HG03196 (cell line): Measurements from ENCODE around the gene TPD52L1.
"Not testable (repeated sequence)": the region's sequence is repeated elsewhere in the genome, so short reads cannot be mapped to it uniquely, and the experiment has no call there.

Experiments
- ATAC-seq: cut with Tn5 transposase; IDR thresholded peaks from one replicate; pipeline ENCODE4 v1.9.1; 2021; ENCODE audit not compliant: unreplicated experiment

TPD52L1 gene, protein sequence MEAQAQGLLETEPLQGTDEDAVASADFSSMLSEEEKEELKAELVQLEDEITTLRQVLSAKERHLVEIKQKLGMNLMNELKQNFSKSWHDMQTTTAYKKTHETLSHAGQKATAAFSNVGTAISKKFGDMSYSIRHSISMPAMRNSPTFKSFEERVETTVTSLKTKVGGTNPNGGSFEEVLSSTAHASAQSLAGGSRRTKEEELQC

DNA sequence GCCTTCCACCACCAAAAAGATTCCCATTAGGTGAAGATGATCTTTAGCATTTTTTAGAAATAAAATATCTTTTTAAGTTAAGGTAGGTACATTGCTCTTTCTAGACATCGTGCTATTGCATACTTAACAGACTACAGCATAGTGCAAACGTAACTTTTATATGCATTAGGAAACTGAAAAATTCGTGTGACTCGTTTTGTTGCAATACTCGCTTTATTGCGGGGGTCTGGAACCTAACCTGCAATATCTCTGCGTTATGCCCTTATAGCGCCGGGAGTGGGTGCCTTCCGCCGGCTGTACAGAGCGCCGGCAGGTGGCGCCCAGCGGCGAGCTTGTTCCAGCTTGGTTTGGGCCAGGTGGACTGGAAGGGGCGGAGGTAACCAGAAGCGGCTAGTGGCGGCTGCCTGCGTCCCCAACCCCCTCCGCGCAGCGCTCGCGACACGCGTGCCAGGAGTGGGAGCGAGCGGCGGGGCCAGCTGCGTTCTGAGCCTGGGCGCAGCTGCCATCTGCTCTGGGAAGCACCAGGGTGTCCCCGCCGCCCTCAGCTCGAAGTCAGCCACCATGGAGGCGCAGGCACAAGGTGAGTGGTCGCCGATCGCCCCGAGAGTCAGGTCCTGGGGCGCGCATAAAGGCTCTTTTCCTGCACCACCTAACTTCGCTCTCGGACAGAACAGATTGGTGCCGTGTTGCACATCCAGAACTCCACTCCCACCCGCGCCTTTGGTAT, at the start of gene TPD52L1:
Gene TPD52L1 (plus strand): TSS at position 383 of the 727 bp plus-strand sequence. CDS start 179 bp downstream, at position 562.
- peak; percentile 99 for ATAC-seq

DNA sequence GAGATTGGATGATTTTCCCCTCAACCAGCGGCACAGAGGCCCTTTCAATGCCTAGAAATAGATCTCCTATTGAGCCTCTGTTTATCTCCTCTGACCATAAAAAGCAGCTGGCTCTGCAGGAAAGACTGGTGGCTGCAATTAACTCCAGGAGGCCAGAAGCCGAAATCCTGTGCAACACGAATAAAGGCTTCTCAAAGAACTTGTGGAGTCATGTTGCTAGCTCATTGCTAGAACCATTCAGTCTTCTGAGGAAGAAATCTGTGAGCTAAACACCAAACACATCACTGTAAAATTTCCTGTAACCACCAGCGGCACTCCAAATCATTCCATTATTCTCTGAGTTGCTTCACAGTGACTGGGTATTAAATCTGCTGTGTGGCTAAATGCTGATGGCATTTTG, 49.1 kb upstream of the TPD52L1 start:
- no peak for ATAC-seq

DNA sequence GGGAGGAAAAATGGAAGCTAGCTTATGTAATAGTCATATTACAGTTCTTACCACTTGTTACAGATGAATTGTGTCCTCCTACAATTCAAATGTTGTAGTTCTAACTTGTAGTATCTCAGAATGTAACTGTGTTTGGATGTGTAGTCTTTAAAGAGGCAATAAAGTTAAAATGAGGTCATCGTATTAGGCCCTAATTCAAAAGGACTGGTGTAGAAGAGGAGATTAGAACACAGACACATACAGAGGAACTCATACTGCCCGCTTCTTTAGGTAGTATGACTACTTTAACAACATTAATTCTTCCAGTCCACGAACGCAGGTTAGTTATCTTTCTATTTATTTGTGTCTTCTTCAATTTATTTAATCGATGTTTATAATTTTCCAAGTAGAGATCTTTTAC, 46.5 kb upstream of the TPD52L1 start:
- no peak for ATAC-seq

DNA sequence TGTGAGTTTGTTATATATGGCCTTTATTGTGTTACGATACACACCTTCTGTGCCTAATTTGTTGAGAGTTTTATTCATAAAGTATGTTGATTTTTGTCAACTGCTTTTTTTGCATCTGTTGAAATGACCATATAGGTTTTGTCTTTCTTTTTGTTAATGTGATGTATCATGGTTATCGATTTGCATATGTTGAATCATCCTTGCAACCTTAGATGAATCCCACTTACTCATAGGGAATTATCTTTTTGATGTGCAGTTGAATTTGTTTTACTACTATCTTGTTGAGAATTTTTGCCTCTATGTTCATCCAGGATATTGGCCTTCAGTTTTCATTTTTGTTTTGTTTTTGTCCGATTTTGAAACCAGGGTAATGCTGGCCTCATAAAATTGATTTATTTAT, 45.7 kb upstream of the TPD52L1 start:
- ATAC-seq: no peak

DNA sequence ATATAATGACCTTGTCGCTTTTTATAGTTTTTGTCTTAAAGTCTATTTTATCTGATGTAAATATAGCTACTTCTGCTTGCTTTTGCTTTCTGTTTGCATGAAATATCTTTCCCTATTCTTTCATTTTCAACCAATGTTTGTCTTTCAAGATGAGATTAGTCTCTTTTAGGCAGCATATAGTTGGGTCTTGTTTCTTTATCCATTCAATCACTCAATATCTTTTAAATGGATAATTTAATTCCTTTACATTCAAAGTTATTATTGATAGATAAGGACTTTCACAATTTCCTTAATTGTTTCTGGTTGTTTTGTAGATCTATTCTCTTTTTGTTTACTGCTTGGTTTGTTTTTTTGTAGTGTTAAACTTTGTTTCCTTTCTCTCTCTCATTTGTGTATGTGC, 43.5 kb upstream of the TPD52L1 start:
- no peak for ATAC-seq

DNA sequence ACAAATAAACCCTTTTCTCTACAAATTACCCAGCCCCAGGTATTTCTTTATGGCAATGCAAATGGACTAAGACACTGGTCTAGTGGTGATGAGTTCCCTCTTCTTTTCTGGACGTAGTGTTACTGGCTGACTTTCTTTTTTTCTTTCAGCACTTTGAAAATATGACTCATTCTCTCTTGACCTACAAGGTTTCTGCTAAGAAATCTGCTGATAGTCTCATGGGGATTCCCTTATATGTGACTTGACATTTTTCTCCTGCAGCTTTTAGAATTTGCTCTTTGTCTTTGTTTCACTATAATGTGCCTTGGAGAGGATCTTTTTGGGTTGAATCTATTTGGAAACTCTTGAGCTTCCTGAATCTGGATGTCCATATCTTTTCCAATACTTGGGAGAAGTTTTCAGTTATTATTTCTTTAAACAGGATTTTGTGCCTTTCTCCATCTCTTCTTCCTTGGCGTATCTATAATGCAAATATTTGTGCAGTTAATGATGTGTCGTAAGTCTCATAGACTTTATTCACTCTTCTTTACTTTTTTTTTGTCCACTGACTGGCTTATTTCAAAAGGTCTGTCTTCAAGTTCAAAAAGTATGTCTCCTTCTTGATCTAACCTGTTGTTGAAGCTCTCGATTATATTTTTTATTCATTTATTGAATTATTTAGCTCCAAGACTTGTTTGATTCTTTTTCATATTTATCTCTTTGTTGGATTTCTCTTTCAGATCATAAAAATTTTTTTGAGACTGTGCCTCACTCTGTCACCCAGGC, 42.2 kb upstream of the TPD52L1 start:
- ATAC-seq: no peak

DNA sequence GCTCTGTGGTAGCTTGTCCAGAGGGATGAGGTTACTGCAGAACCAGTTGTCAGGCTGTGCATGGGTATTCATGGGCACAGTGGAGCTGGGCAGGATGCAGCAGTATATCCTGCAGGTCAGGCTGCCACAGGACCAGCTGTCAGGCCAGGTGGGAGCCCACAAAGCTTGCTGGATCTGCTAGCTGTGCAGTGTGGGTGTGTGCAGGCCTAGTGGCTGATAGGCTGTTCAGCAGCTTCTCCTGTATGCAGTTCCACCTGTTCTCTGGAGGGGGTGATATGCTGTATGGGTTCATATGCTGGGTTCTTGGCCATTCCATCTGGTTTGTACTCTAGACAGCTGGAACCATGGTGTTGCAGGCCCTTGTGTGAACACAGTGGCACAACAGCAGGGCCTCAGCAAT, 40.6 kb upstream of the TPD52L1 start:
- ATAC-seq: no peak

DNA sequence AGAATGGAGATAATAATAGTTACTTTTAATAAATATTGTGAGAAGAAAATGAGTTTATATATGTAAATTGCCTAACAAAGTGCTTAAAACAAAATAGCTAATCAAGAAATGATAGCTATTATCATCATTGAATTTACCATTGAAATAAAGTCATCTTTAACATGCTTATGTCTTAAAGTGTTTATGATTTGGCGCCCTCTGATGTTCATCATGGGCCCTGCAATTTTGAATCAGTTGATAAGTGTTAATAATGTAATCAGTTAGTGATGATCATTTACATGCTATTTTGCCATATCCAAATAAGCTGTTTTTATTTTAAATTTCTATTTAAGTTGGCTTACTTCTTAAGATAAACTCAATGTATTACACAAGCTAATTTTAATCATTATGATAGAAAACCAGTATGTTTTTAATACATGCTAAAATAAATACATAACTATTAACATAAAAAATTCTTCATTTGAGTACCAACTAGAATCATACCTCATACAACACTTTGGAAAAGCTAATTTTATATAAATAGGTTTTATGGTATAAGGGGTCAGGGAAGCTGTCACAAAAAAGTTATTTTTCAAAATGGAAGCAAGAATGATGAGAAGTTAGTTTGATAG, 39.2 kb upstream of the TPD52L1 start:
- ATAC-seq: no peak

DNA sequence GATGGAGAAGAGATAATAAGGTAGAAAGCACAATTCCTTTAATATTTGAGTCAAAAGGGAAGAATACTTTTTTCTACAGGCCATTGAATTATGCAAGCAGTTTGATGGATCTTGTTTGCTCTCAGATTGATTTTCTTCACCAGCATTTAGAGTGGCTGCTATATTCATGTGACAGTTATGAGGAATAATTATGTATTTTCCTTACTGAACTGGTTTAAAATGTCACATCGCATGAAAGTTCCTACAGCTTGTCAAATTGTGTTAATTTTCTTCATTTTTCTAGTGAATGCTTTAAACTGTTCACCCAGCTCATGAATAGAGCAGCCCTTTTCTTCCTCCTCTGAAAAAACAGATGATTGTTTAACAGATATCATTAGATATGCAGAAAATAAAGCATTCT, 37.4 kb upstream of the TPD52L1 start:
- ATAC-seq: no peak

DNA sequence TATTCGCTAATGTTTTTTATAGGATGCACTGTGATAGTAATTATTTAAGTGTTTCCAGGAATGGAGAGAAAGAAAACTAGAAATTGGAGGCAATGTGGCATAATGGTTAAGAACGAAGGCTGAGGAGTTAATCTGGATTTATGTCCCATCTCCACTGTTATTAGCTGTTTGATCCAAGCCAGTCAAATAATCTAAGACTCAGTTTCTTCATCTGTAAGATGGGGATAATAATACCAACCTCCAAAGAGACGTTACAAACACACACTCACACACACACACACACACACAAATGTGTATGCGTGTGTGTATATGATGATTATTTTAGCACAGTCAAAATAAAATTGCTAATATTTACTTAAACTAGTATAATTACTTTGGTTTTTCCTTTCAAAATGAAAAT, 36.9 kb upstream of the TPD52L1 start:
- ATAC-seq: no peak

DNA sequence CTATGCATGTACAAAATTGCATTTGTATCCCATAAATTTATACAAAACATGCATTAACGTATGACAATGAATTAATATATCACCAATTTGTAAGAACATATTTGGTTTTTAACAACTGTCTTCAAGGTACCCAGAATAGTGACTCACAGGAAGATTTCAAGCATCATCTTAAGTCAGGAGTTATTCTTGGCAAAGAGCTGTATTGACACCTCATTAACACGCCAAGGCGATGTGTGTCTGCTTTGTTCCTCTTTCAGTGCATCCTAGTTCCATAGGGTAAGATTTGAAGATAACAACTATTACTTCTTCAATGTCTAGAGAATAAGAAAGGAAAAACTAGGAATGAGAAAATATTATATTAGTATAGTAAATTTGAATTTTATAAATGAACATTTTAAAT, 35.8 kb upstream of the TPD52L1 start:
- ATAC-seq: no peak

DNA sequence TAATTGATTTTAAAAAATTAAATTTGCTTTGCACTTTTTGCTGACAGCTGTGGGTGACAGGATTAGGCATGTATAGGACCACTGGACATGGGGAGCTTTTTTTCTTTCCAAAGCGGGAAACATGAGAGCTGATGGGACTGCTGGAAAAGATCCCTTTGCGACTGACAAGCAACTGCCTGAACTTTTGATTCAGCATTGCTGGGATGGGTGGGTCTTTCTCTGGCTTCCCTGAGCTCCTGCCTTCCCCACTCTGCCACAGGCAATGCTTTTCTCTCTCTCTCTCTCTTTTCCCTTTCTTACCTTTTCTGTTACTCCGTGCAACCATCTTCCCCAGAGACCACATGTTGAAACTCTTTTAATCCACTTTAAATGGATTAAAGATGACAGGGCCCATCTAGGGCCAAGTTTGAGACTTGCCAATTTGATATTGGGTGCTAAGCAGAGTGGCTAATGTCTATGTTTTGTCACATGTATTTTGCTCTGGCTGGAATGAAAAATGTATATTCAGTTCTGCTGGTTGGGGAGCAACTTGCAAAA, 33.5 kb upstream of the TPD52L1 start:
- ATAC-seq: no peak

DNA sequence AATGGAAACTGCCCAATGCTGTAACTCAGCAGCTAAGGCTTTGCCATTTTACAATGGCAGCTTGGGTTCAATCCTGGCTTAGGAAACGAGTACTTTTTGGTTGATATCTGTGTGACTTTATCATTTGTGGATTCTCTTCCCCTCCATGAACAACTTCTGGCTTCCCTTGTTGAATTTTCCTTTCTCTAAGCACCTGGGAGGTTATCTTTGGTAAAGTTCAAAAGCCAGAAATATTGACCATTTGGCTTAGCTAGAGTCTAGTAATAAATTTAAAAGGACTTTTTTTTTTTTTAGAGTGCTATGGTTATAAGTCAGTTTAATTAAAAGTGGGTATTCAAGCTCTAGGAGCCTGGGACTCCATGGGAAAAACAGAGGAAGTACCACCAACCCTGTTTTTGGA, 31.7 kb upstream of the TPD52L1 start:
- no peak for ATAC-seq

DNA sequence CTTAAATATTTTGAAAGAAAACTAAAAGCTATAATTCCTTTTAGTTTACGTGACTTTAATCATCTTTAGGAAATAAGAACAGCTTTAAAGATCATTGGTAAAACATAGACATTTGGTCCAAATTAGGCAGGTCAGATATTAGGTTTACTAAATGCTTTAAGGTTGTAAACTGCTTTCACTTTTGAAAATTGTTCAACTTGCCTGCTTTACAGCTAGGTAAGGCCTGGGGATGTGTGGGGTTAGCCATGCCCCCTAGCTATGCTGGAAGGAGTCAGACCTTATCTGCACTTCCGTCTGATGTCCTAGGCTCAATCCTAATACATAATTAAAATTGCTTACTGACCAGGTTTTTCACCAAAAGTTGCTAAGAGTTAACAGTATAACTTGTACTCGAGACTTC, 30.5 kb upstream of the TPD52L1 start:
- no peak for ATAC-seq

DNA sequence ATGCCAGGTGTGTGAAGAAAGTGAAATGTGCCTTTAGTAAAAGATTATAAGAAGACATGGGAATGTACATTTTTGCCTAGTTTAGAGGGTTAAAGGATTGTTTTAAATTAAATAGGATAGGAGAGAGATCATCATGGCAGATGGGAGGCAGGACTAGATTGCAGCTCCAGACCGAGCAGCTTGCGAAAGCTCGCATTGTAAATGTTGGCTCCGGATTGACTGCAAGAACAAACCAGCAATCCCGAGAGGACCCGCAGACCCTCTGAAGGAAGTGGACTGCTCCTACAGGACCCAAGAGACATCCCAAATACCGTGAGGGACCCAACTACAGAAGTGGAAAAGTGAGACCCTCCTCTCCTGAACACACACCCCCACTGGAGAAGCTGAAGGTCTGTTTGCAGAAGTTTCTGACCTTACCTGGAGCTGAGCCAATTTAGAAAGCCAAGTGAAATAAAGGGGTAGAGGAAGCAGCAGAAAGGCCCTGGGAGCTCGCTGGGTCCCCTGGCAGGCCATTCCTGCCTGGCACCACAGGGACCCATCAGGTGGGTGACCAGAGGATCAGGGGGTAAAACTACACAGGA, 30.0 kb upstream of the TPD52L1 start:
- ATAC-seq: no peak

DNA sequence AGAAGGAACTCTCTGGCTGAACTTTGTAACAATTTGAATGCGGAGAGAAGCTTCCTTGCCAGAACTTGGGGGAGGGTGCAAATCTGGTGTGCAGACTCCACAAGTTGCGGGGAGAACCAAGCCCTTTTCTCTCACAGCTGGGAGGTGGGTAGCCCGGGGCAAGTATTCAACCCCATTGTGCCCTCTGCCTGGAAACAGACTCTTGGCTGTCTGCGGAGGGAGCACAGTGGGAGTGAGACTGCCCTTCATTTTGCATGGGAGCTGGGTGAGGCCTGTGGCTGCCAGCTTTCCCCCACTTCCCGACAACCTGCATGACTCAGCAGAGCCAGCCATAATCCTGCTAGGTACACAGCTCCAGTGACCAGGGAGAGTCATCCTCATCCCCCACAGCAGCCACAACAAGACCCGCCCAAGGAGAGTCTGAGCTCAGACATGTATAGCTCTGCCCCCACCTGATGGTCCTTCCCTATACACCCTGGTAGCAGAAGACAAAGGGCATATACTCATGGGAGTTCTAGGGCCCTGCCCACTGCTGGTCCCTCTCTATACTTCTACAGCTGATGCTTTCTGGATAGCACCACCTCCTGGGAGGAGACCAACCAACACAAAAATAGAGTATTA, 29.4 kb upstream of the TPD52L1 start:
- no peak for ATAC-seq

DNA sequence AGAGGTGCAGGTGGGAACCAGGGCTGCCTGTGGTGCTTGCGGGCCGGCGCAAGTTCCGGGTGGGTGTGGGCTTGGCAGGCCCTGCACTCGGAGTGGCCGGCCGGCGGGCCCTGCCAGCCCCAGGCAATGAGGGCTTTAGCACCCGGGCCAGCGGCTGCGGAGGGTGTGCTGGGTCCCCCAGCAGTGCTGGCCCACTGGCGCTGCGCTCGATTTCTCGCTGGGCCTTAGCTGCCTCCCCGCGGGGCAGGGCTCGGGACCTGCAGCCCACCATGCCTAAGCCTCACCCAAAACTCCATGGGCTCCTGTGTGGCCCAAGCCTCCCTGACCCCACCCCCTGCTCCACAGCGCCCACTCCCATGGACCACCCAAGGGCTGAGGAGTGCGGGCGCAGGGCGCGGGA, 27.7 kb upstream of the TPD52L1 start:
- ATAC-seq: not testable (repeated sequence)

DNA sequence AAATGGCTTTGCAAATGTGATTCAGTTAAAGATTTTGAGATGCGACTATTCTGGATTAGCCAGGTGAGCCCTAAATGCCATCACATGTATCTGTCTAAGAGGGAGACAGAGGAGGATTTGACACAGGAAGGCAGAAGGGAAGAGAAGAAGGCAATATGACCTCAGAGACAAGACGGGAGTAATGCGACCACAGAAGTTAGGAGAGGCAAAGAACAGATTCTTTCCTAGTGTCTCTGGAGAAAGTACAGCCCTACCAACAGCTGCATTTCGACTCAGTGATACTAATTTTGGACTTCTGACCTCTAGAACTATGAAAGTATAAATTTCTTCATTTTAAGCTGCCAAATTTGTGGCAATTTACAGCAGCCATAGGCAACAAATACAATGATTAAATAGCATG, 24.2 kb upstream of the TPD52L1 start:
- ATAC-seq: no peak

DNA sequence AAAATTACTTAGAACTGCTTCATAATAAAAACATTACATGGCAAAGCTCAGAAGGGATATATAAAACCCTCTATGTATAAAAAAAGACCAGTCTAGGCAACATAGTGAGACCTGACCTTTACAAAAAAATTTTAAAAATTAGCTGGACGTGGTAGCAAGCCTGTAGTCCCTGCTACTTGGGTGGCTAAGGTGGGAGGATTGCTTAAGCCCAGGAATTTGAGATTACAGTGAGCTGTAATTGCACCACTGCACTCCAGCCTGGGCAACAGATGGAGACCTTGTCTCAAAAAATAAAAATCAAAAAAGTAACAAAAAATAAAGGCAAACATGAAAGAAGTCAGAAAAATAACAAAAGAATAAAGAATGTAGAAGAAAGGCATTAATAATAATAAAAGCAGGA, 21.5 kb upstream of the TPD52L1 start:
- ATAC-seq: no peak

DNA sequence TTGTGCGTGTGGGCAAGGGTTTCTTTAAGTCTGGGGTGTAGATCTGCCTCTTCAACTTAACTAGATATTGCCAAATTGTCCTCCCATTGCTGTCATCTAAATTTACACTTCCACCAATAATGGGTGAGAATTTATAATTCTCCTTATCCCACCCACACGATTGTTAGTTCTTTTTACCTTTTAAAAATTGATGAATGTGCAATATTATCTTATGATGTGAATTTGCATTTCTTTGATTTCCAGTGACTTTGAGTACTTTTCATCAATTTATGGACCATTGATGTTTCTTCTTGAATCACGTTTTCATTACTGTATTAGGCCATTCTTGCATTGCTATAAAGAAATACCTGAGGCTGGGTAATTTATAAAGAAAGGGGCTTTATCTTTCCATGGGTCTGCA, 17.2 kb upstream of the TPD52L1 start:
- no peak for ATAC-seq

DNA sequence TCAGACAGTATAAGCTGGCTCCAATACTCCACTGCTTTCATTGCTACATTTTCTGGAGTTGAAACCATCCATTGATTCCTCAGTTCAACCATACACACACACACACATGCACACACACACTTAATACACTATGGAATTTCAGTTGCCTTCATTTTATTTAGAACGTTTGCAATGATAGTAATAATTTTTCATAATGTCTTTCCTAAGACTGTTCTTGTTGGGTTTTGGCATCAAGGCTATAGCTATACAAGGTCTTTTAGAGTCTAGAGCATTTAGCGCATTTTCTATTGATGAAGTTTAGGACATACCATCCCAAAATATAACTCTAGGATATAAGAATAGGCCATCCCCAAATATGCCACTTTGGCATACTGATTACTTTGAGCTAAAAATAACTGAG, 15.5 kb upstream of the TPD52L1 start:
- ATAC-seq: no peak
